ENCODE data around the gene MCM9.

DNA sequence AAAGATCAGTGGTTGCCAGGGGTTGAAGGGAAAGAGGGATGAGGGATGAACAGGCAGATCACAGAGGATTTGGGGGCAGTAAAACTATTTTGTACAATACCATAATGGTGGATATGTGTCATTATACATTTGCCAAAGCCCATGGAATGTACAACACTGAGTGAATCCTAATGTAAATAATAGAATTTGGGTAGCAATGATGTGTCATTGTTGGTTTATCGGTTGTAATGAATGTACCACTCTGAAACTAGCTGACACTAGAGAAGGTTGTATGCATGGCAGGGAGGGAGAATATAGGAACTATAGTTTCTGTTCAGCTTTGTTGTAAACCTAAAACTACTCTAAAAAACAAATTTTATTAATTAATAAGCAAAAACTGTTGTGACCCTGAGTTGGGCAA lies 58.8 kb downstream of the MCM9 start:
- TF ChIP-seq, protein P1, sequence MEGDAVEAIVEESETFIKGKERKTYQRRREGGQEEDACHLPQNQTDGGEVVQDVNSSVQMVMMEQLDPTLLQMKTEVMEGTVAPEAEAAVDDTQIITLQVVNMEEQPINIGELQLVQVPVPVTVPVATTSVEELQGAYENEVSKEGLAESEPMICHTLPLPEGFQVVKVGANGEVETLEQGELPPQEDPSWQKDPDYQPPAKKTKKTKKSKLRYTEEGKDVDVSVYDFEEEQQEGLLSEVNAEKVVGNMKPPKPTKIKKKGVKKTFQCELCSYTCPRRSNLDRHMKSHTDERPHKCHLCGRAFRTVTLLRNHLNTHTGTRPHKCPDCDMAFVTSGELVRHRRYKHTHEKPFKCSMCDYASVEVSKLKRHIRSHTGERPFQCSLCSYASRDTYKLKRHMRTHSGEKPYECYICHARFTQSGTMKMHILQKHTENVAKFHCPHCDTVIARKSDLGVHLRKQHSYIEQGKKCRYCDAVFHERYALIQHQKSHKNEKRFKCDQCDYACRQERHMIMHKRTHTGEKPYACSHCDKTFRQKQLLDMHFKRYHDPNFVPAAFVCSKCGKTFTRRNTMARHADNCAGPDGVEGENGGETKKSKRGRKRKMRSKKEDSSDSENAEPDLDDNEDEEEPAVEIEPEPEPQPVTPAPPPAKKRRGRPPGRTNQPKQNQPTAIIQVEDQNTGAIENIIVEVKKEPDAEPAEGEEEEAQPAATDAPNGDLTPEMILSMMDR (IDR thresholded peaks at IDR 0.05), result no peak
- no peak for TF ChIP-seq POLR2A (IDR thresholded peaks at IDR 0.05)
